WI38 (cell line): ENCODE data around the gene SREBF1.
A peak's percentile ranks its signal among the peaks of the same experiment; 100 is the strongest.

Experiments used
- H3K4me3 ChIP-seq: 2 replicates; pipeline ENCODE4 v1.5.1; 2011; ENCODE audit warnings: low read depth, mild to moderate bottlenecking, control low read depth, low read length
- CTCF ChIP-seq: IDR thresholded peaks from 2 replicates; pipeline ENCODE4 v1.5.1; 2012; ENCODE audit warnings: low read depth, mild to moderate bottlenecking, control low read depth, low read length

The SREBF1 gene

GRCh38 chr17:17813055-17813724 is 23.6 kb downstream of the SREBF1 start:
- no peak overlapping the region for H3K4me3 ChIP-seq
- TF ChIP-seq CTCF, result no peak

- H3K4me3 ChIP-seq, result no peak overlapping the region
- TF ChIP-seq CTCF, result peak; percentile 99
Measured at GRCh38 chr17:17812211-17813054, 24.4 kb downstream of the SREBF1 start.

GRCh38 chr17:17811381-17812210 is 25.2 kb downstream of the SREBF1 start:
- TF ChIP-seq CTCF, result no peak
- no peak overlapping the region for H3K4me3 ChIP-seq

GRCh38 chr17:17810895-17811248 is 25.9 kb downstream of the SREBF1 start:
- no peak for TF ChIP-seq CTCF
- H3K4me3 ChIP-seq, result no peak overlapping the region

GRCh38 chr17:17810084-17810894 is 26.5 kb downstream of the SREBF1 start:
- no peak for TF ChIP-seq CTCF

GRCh38 chr17:17809531-17810083 is 27.2 kb downstream of the SREBF1 start:
- H3K4me3 ChIP-seq, result no peak overlapping the region

More at GRCh38 chr17:17810084-17810894, 26.5 kb downstream of the SREBF1 start:
- no peak overlapping the region for H3K4me3 ChIP-seq

More at GRCh38 chr17:17809531-17810083, 27.2 kb downstream of the SREBF1 start:
- TF ChIP-seq CTCF, result no peak
